HCT116 (cell line): ENCODE results near the gene IP6K3. TPM values are rescaled to one million over a fixed set of nuclear protein-coding genes. Genes with fewer than 3 reads are reported as not detected.

Experiments used
- ATAC-seq: fragments of 200-7000 bp; cut with Tn5 transposase; 2 replicates; pipeline ENCODE4 v1.9.1; 2020; ENCODE audit warnings: mild to moderate bottlenecking, moderate library complexity
- BruUV-seq: library from RNA; stranded (reverse); fragments of 400-500 nt; replicated peaks from 2 replicates; lab custom pipeline; 2021; lab: Mats Ljungman, UMichigan
- CTCF ChIA-PET: fragments of 300-600 bp; sonication (Branson Sonifier 250); formaldehyde crosslinking; loops from one replicate; lab custom pipeline; 2021; ENCODE audit warnings: antibody characterized with exemption; lab: Charles Lee
- POLR2A ChIA-PET: fragments of 300-600, 350-600 bp; sonication (Branson Sonifier 250); formaldehyde crosslinking; loops from one replicate; lab custom pipeline; 2021; ENCODE audit warnings: antibody characterized with exemption; lab: Charles Lee
- RAD21 ChIA-PET, 2 experiments: fragments of 300-600 bp; sonication (Branson Sonifier 250); formaldehyde crosslinking; loops; one replicate each; lab custom pipeline; 2023; ENCODE audit warnings: low total read pairs in 2 of 2; ENCODE audit not compliant: uncharacterized antibody in 2 of 2, unreplicated experiment in 2 of 2, low non-redundant PET in 1 of 2; lab: Charles Lee
- DNase-seq: peaks from one replicate; pipeline ENCODE4 v3.0.0-alpha.2; 2010; ENCODE audit warnings: low read depth, low spot score
- H2AFZ ChIP-seq: fragments of 200-600 bp; shearing (Covaris generic), sonication (generic); 2 replicates; pipeline ENCODE4 v1.6.1; 2017; ENCODE audit warnings: low read depth, mixed run types, mixed read lengths, antibody characterized with exemption, low read length; ENCODE audit not compliant: poor library complexity, severe bottlenecking
- H3K27ac ChIP-seq: 2 replicates; pipeline ENCODE4 v1.5.1; 2012; ENCODE audit warnings: low read depth, low read length
- H3K27me3 ChIP-seq: fragments of 200-600 bp; sonication (generic); 2 replicates; pipeline ENCODE4 v1.6.1; 2016; ENCODE audit warnings: mixed run types, low read length, mixed read lengths; ENCODE audit not compliant: insufficient read depth
- H3K36me3 ChIP-seq, 2 experiments: fragments of 200-500 bp in 1 of 2; fragments of 200-600 bp in 1 of 2; sonication (Bioruptor generic) in 1 of 2; sonication (generic) in 1 of 2; 2 replicates each; pipeline versions ENCODE4 v1.5.1 to v1.6.1; 2014 to 2016; ENCODE audit warnings: low read length in 2 of 2, inconsistent platforms in 1 of 2, mixed read lengths in 1 of 2, mixed run types in 1 of 2; ENCODE audit not compliant: insufficient read depth in 2 of 2, control insufficient read depth in 1 of 2
- H3K4me1 ChIP-seq, 2 experiments: fragments of 200-600 bp in 1 of 2; sonication (generic) in 1 of 2; 2 replicates each; pipeline versions ENCODE4 v1.5.1 to v1.6.1; 2012 to 2017; ENCODE audit warnings: low read length in 2 of 2, inconsistent platforms in 1 of 2, mild to moderate bottlenecking in 1 of 2, mixed read lengths in 1 of 2, mixed run types in 1 of 2, moderate library complexity in 1 of 2; ENCODE audit not compliant: insufficient read depth in 2 of 2, control insufficient read depth in 1 of 2
- H3K4me2 ChIP-seq: fragments of 200-600 bp; sonication (generic); 2 replicates; pipeline ENCODE4 v1.6.1; 2017; ENCODE audit warnings: mixed run types, low read length, mixed read lengths
- H3K4me3 ChIP-seq, 2 experiments: fragments of 200-600 bp in 1 of 2; sonication (generic) in 1 of 2; replicated peaks in 1 of 2; 2 replicates each; pipeline ENCODE4 v1.5.1; 2011 to 2016; ENCODE audit warnings: low read length in 2 of 2, control low read depth in 1 of 2, low read depth in 1 of 2, mild to moderate bottlenecking in 1 of 2, mixed read lengths in 1 of 2, mixed run types in 1 of 2
- H3K79me2 ChIP-seq: fragments of 200-600 bp; sonication (generic); 2 replicates; pipeline ENCODE4 v1.6.1; 2017; ENCODE audit warnings: mild to moderate bottlenecking, mixed run types, low read length, moderate library complexity, mixed read lengths; ENCODE audit not compliant: insufficient read depth
- H3K9ac ChIP-seq: fragments of 200-600 bp; sonication (generic); 2 replicates; pipeline ENCODE4 v1.6.1; 2016; ENCODE audit warnings: low read length, mixed read lengths
- H3K9me2 ChIP-seq: fragments of 200-600 bp; sonication (generic), shearing (Covaris generic); 2 replicates; pipeline ENCODE4 v1.6.1; 2017; ENCODE audit warnings: mixed run types, mild to moderate bottlenecking, moderate library complexity; ENCODE audit not compliant: insufficient read depth
- H3K9me3 ChIP-seq, 2 experiments: fragments of 200-500 bp in 1 of 2; fragments of 200-600 bp in 1 of 2; sonication (Bioruptor generic) in 1 of 2; sonication (generic) in 1 of 2; 2 replicates each; pipeline ENCODE4 v1.6.1; 2014 to 2017; ENCODE audit warnings: low read length in 2 of 2, mixed read lengths in 2 of 2, inconsistent platforms in 1 of 2, low read depth in 1 of 2, mild to moderate bottlenecking in 1 of 2, mixed run types in 1 of 2, moderate library complexity in 1 of 2; ENCODE audit not compliant: control insufficient read depth in 1 of 2, insufficient read depth in 1 of 2
- H4K20me1 ChIP-seq: fragments of 200-600 bp; sonication (generic), shearing (Covaris generic); 2 replicates; pipeline ENCODE4 v1.6.1; 2017; ENCODE audit warnings: mixed run types, mild to moderate bottlenecking, moderate library complexity; ENCODE audit not compliant: insufficient read depth
- CBX3 ChIP-seq: IDR thresholded peaks from 2 replicates; pipeline ENCODE4 v1.6.1; 2012; ENCODE audit warnings: low read depth
- CEBPB ChIP-seq: IDR thresholded peaks from 2 replicates; pipeline ENCODE4 v1.6.1; 2012; ENCODE audit warnings: low read depth
- EGR1 ChIP-seq: IDR thresholded peaks from 2 replicates; pipeline ENCODE4 v1.6.1; 2012; ENCODE audit warnings: low read depth
- MAX ChIP-seq: IDR thresholded peaks from 2 replicates; pipeline ENCODE4 v1.6.1; 2012
- POLR2A ChIP-seq: IDR thresholded peaks from 2 replicates; pipeline ENCODE4 v1.7.0; 2011; ENCODE audit warnings: borderline replicate concordance; ENCODE audit not compliant: insufficient read depth, insufficient read length; ENCODE audit errors: extremely low read depth
- SIN3A ChIP-seq: IDR thresholded peaks from 2 replicates; pipeline ENCODE4 v1.6.1; 2012; ENCODE audit warnings: low read depth
- SP1 ChIP-seq: IDR thresholded peaks from 2 replicates; pipeline ENCODE4 v1.6.1; 2012; ENCODE audit warnings: low read depth
- TCF7L2 ChIP-seq: IDR thresholded peaks from 2 replicates; pipeline ENCODE4 v1.7.0; 2011; ENCODE audit warnings: borderline replicate concordance, inconsistent platforms; ENCODE audit not compliant: insufficient read depth, insufficient read length; ENCODE audit errors: extremely low read depth
- YY1 ChIP-seq: IDR thresholded peaks from 2 replicates; pipeline ENCODE4 v1.6.1; 2011; ENCODE audit warnings: low read length, low read depth, moderate library complexity, mild to moderate bottlenecking; ENCODE audit not compliant: insufficient replicate concordance; ENCODE audit errors: extremely low read depth
- ZBTB33 ChIP-seq: IDR thresholded peaks from 2 replicates; pipeline ENCODE4 v1.6.1; 2011; ENCODE audit warnings: mild to moderate bottlenecking, low read length, moderate library complexity; ENCODE audit not compliant: insufficient replicate concordance; ENCODE audit errors: extremely low read depth
- intact Hi-C: fragments of 100-400 bp; cut with micrococcal nuclease; formaldehyde crosslinking; loops from 2 replicates; pipeline ENCODE4 v1.10.0; 2022
- total RNA-seq: library from RNA; stranded (reverse); gene quantifications from one replicate; pipeline ENCODE4 v1.2.1, GENCODE V29; 2021; ENCODE audit not compliant: unreplicated experiment
- TF ChIP-seq, protein P1 (sequence below): IDR thresholded peaks from 2 replicates; pipeline ENCODE4 v1.6.1; 2012
- TF ChIP-seq, protein P2 (sequence below): IDR thresholded peaks from 2 replicates; pipeline ENCODE4 v1.6.1; 2012; ENCODE audit warnings: low read depth

Gene IP6K3
- total RNA-seq, 1 experiment from 2014 or later, result not detected

DNA sequence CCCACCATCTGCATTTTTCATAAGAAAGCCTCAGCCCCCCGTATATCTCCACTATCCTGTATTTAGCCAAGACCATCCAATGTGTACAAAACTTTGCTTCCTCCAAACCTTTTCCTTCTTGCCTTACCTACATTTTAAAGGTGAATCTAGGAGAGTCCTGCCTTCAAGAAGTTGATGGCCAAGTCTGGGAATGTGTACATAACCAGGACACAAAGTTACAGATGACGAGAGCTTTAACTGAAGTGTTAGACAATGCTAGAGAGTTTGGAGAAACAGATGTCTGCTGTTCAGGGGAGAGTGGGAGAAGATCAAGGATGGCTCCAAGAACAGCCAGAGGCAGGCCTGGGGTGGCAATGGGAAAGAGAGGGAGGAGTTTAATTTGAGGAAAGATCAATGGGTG lies 32.9 kb downstream of the IP6K3 start:
- H2AFZ ChIP-seq, result no peak overlapping the region
- peaks cover 27 to 46% of the 10 kb centered on the region in 2 experiments for H3K4me1 ChIP-seq
- no peak for DNase-seq
- H3K36me3 ChIP-seq, result peaks cover 2 to 17% of the 10 kb centered on the region in 2 experiments; a peak in 3 of 4 replicates
- no peak overlapping the region for H3K4me3 ChIP-seq
- ChIA-PET CTCF (interaction anchor here (1.0 kb wide), 1 partner anchor 31 kb away, joined by 3 read pairs; no protein-coding TSS in a partner anchor), POLR2A (no interaction called here), RAD21 (no interaction called here)
- no peak overlapping the region for H3K27ac ChIP-seq
- no TSS peak for BruUV-seq
- TF ChIP-seq, protein P1, sequence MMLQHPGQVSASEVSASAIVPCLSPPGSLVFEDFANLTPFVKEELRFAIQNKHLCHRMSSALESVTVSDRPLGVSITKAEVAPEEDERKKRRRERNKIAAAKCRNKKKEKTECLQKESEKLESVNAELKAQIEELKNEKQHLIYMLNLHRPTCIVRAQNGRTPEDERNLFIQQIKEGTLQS, result no peak
- TF ChIP-seq POLR2A, result no peak
- no peak for TF ChIP-seq SP1
- no peak for TF ChIP-seq MAX
- TF ChIP-seq, protein P2, sequence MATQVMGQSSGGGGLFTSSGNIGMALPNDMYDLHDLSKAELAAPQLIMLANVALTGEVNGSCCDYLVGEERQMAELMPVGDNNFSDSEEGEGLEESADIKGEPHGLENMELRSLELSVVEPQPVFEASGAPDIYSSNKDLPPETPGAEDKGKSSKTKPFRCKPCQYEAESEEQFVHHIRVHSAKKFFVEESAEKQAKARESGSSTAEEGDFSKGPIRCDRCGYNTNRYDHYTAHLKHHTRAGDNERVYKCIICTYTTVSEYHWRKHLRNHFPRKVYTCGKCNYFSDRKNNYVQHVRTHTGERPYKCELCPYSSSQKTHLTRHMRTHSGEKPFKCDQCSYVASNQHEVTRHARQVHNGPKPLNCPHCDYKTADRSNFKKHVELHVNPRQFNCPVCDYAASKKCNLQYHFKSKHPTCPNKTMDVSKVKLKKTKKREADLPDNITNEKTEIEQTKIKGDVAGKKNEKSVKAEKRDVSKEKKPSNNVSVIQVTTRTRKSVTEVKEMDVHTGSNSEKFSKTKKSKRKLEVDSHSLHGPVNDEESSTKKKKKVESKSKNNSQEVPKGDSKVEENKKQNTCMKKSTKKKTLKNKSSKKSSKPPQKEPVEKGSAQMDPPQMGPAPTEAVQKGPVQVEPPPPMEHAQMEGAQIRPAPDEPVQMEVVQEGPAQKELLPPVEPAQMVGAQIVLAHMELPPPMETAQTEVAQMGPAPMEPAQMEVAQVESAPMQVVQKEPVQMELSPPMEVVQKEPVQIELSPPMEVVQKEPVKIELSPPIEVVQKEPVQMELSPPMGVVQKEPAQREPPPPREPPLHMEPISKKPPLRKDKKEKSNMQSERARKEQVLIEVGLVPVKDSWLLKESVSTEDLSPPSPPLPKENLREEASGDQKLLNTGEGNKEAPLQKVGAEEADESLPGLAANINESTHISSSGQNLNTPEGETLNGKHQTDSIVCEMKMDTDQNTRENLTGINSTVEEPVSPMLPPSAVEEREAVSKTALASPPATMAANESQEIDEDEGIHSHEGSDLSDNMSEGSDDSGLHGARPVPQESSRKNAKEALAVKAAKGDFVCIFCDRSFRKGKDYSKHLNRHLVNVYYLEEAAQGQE, result no peak
- TF ChIP-seq CEBPB, result no peak
- TF ChIP-seq ZBTB33, result no peak
- no peak for TF ChIP-seq EGR1
- TF ChIP-seq YY1, result no peak
- TF ChIP-seq TCF7L2, result no peak
- no peak for TF ChIP-seq CBX3
- no peak for TF ChIP-seq SIN3A
- intact Hi-C loops, result no loop called here
- H3K9me2 ChIP-seq, result no peaks in the 10 kb centered on the region
- peaks cover 24% of the 10 kb centered on the region for H3K79me2 ChIP-seq
- no peaks in the 10 kb centered on the region for H3K27me3 ChIP-seq
- no peak overlapping the region for H3K9ac ChIP-seq
- no peak for ATAC-seq
- H3K9me3 ChIP-seq, result no peaks in the 10 kb centered on the region
- H4K20me1 ChIP-seq, result no peaks in the 10 kb centered on the region
- H3K4me2 ChIP-seq, result no peak overlapping the region
